Hematopoietic multipotent progenitor cell treated with erythropoietin and hydrocortisone succinate and interleukin-3 and kit ligand, for 4 days (in vitro differentiated cells): ENCODE data around the gene ZNF277.

Source experiments
- DNase-seq: peaks from one replicate; pipeline ENCODE4 v3.0.0-alpha.2; 2015

ZNF277 gene

GRCh38 chr7:112359086-112359485 is 152.6 kb downstream of the ZNF277 start:
- DNase-seq = no peak

DNA sequence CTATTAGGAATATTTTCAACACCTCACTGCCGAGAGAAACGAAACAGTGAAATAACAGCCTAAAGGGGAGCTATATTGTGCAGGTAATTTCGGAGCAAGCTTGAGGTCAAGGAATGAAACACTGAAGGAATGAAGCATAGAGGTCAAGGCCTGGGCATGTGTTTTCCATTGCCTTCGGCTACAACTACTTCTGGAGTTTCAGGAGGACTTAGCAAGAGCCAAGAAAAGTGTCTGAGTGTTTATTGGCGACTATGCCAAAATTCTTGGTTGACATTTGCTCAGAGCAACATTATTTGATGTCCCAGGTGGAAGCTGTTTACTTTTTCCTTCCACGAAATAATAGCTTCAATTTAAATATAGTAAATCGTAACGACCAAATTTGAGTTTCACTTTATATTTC is 154.2 kb downstream of the ZNF277 start:
- DNase-seq = no peak

DNA sequence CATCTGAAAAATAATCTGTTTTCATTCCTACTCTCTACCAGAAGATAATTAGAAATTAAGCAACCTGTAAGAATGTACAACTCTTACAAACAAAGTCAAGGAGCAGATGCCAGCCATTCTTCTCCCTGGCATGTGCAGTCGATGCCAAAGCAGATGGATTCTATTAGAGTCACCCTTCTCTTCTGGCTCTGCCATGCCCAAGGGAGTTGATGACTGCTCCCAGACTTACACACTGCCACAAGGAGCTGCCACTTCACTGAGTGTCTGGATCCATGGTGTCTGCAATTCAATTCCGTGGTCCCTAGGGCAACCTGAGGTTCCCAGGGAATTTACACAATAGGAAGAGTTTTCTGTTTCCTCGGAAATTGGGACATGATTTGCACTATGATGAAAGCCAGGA is 154.7 kb downstream of the ZNF277 start:
- DNase-seq = no peak

DNA sequence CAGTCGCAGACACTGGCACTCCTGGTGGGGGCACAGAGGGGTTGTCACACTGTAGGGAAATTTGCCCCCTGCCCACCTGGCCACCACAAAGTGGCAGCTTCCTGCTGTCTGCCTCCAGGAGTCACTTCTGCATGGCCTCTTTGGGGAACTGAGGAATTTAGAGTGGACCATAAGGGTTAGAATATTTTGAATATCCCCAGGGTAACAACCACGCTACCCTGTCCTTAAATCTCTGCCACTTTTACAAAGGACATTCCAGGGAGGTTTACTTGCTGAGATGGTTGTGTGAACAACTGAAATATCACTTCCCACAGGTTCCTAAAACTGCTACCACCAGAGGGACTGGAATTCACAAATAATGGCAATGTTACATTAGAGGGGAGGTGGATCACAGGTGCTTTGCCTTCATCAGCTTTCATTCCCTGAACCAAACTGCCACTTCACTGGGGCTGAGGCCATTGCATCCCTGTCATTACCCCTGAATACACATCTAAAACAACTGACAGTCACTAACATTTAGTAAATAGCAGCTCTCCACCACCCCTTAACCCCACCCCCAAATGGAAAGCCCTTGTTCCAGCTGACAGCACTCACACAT is 155.7 kb downstream of the ZNF277 start:
- DNase-seq = no peak

GRCh38 chr7:112362731-112363131 is 156.2 kb downstream of the ZNF277 start:
- no peak for DNase-seq

GRCh38 chr7:112364388-112364787 is 157.9 kb downstream of the ZNF277 start:
- DNase-seq = no peak

- no peak for DNase-seq
These were observed 159.1 kb downstream of the ZNF277 start for GRCh38 chr7:112365551-112365950.

GRCh38 chr7:112366886-112367285 is 160.4 kb downstream of the ZNF277 start:
- DNase-seq = no peak

- DNase-seq = peak; percentile 11
These were observed 163.9 kb downstream of the ZNF277 start for GRCh38 chr7:112370436-112370835.

- no peak for DNase-seq
These were observed 165.2 kb downstream of the ZNF277 start for GRCh38 chr7:112371701-112372100.

DNA sequence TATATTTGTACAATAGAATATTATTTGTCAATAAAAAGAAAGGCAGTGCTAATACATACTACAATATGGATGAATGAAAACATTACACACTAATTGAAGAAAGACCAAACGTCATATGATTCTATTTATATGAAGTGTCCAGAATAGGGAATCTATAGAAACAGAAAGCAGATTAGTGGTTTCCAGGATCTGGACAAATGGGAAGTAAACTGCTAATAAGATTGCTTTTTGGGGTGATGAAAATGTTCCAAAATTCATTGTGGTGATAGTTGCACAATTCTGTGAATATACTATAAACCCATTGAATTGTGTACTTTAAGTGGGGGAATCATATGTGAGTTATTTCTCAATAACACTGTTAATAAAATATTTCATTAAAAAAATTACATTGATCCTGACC is 165.6 kb downstream of the ZNF277 start:
- DNase-seq = no peak

DNA sequence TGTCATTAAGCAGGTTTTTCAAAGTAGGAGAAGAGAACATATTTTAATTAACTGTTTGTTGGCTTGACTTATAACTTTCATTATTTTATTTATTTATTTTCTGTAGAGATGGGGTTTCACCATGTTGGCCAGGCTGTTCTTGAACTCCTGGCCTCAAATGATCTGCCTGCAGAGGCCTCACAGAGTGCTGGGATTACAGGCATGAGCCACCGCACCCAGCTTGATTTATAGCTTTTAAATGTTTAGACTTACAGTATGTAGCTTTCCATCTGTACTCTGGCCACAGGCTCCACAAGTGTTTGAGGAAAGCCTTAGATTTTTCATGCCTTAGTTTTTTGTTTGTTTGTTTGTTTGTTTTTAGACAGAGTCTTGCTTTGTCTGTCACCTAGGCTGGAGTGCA is 171.1 kb downstream of the ZNF277 start:
- DNase-seq = no peak

DNA sequence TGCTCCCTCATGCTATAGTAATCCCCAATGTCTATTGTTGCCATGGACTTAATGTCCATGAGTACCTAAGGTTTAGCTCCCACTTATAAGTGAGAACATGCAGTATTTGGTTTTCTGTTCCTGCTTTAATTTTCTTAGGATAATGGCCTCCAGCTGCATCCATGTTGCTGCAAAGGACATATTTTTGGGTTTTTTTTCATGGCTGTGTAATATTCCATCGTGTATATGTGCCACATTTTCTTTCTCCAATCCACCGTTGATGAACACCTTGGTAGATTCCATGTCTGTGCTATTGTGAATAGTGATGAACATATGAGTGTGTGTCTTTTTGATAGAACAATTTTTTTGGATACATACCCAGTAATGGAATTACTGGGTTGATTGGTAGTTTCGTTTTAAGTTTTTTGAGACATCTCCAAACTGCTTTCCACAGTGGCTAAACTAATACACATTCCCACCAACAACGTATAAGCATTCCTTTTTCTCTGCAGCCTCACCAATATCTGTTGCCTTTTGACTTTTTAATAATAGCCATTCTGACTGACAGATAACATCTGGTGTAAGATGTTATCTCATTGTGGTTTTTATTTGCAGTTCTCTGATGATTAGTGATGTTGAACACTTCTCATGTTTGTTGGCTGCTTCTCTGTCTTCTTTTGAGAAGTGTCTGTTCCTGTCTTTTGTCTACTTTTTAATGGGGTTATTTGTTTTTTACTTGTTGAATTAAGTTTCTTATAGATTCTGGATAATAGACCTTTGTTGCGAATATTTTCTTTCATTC is 175.0 kb downstream of the ZNF277 start:
- DNase-seq = peak; percentile 40

- peak; percentile 62 for DNase-seq
These were observed 177.3 kb downstream of the ZNF277 start for GRCh38 chr7:112383671-112384417.

- DNase-seq = no peak
These were observed 179.0 kb downstream of the ZNF277 start for GRCh38 chr7:112385516-112385915.

DNA sequence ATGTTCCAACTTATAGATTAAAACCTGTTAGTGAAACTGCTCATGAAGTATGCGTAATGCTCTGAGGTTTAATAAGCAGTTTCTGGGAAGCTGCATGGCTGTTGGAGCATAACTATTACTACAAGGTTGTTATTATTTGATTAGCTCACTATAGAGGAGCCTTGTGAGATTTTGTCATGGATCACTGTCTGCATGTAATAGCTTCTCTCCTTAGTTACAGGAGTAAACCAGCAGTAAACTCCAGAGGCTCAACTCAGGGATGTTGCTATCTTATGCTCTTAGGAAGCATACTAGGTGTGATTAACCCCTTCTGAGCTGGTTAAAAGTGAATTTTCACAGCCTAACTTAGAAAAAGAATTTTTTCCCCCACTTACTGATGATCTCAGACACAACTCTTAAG is 180.1 kb downstream of the ZNF277 start:
- no peak for DNase-seq

DNA sequence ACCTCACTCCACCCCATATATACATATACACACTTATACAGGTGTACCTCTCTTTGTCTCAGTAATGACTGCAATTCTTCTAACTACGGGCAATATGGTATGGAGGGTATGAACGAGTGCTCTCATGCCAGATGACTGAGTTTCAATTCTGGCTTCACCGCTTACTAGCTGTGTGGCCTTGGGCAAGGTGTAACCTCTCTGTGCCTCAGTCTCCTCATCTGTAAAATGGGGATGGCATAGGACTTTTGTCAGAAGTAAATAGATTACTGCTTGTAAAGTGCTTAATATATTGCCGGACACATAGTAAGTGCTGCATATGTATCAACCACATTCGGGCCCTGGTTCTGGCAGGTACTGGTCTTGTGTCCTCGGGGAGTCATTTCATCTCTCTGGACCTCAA is 183.7 kb downstream of the ZNF277 start:
- no peak for DNase-seq

DNA sequence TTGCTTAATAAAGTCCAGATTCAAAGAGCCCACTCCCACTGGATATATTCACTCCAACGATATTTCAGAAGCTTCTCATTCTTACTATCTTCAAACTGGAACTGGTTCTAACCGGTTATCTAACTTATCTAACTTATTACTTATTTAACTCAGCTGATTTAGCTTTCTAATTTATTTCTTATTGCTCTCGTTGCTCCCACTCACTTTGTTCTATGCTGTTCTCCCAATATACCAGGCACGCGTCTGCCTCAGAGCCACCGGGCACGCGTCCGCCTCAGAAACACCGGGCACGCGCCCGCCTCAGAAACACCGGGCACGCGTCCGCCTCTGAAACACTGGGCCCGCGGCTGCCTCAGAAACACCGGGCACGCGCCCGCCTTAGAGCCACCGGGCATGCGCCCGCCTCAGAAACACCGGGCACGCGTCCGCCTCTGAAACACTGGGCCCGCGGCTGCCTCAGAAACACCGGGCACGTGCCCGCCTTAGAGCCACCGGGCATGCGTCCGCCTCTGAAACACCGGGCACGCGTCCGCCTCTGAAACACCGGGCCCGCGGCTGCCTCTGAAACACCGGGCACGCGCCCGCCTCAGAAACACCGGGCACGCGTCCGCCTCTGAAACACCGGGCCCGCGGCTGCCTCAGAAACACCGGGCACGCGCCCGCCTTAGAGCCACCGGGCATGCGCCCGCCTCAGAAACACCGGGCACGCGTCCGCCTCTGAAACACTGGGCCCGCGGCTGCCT is 184.8 kb downstream of the ZNF277 start:
- peak; percentile 76 for DNase-seq

- peak; percentile 80 for DNase-seq
These were observed 185.4 kb downstream of the ZNF277 start for GRCh38 chr7:112391841-112392286.
